GM06990 (cell line): Measurements from ENCODE around the gene FAM174C.

ENCODE experiments used
- DNase-seq: peaks from one replicate; pipeline ENCODE4 v3.0.0-alpha.2; 2011; ENCODE audit not compliant: insufficient read length; ENCODE audit errors: extremely low read depth
- H3K27me3 ChIP-seq: replicated peaks from 2 replicates; pipeline ENCODE4 v1.6.0; 2011; ENCODE audit warnings: low read length; ENCODE audit not compliant: control insufficient read depth, insufficient read depth
- H3K36me3 ChIP-seq: 2 replicates; pipeline ENCODE4 v1.5.1; 2011; ENCODE audit warnings: low read length; ENCODE audit not compliant: control insufficient read depth, insufficient read depth
- H3K4me3 ChIP-seq: replicated peaks from 2 replicates; pipeline ENCODE4 v1.5.1; 2011; ENCODE audit warnings: low read depth, mild to moderate bottlenecking, control low read depth, low read length
- TF ChIP-seq, protein P1 (sequence below): IDR thresholded peaks from 2 replicates; pipeline ENCODE4 v1.5.1; 2011; ENCODE audit warnings: low read length, control low read depth, mild to moderate bottlenecking, inconsistent platforms; ENCODE audit not compliant: insufficient read depth, poor library complexity, severe bottlenecking

Gene FAM174C

DNA sequence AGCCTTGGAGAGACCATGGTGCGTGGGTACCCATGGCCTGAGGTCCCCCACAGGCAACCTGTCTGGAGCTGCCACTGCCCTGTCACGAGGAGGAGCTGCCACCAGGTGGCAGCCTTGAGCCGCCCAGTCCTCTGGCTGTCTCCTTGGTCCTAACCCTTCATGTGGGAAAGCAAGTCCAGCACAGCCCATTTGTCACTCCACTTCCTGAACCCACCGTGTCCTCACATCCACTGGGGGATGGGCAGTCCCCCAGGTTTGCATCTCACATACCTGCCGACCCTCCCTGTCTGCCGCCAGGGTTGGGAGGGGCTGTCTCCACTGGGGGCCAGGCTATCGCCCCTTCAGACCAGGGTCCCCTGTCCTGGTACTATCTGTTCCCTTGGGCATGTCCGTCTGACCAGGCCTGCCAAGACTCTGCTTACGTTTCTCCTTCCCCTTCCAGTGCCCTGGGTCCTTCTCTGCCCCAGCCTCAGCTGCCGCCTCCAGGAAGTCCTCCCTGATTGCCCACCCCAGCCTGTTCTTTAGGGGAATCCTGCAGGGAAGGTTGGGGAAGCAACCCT lies 4.5 kb downstream of the FAM174C start:
- peak; percentile 86 for DNase-seq
- peaks cover 5% of the 10 kb centered on the region; the same call in 1 of the 2 replicates for H3K36me3 ChIP-seq
- TF ChIP-seq, protein P1, sequence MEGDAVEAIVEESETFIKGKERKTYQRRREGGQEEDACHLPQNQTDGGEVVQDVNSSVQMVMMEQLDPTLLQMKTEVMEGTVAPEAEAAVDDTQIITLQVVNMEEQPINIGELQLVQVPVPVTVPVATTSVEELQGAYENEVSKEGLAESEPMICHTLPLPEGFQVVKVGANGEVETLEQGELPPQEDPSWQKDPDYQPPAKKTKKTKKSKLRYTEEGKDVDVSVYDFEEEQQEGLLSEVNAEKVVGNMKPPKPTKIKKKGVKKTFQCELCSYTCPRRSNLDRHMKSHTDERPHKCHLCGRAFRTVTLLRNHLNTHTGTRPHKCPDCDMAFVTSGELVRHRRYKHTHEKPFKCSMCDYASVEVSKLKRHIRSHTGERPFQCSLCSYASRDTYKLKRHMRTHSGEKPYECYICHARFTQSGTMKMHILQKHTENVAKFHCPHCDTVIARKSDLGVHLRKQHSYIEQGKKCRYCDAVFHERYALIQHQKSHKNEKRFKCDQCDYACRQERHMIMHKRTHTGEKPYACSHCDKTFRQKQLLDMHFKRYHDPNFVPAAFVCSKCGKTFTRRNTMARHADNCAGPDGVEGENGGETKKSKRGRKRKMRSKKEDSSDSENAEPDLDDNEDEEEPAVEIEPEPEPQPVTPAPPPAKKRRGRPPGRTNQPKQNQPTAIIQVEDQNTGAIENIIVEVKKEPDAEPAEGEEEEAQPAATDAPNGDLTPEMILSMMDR = peak; percentile 95
- no peak overlapping the region for H3K4me3 ChIP-seq
- H3K27me3 ChIP-seq = no peaks in the 10 kb centered on the region

DNA sequence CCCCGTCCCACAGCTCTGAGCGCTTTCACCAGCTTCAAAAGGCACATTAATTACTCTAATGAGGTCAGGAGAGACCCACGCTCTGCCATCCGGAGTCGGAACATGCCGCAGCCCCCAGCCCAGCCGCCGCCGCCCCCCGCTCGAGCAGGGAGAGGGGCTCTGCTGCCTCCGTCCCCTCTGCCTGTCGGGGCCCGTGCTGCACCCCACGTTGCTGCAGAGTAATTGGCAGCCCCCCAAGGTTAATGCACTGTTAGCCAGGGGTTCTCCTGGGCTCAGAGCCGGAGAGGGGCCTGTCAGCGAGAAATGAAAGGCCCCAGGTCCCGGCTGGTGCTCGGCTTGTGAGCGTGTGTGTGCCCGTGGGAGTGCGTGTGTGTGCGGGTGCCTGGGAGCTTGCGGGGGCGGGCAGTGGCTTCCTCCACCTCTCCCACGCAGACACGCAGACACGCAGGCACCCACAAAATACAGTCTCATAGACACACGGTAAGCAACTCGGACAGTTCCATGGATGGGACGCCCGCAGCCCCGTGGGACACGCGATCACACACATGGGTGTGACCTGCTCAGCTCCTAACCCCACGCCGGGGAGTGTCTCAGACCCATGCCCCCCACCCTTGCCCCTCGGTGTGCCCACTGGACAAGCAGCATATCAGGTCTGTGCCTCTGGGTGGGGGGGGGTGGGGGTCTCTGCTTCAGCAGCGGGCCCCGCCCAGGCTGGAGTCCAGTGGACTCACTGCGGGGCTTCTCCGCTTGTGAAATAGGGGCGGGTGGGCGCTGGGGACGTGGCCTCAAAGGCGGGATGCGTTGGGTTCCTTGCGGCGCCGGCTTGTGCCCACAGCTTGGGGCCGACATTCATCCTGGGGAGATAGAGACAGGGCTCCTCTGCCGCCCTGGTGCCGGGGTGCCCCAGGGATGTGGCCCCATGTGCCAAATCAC lies 5.6 kb downstream of the FAM174C start:
- no peak overlapping the region for H3K4me3 ChIP-seq
- no peaks in the 10 kb centered on the region; the same call in 1 of the 2 replicates for H3K27me3 ChIP-seq
- TF ChIP-seq, protein P1 = no peak
- no peak for DNase-seq
- peaks cover 3% of the 10 kb centered on the region; the same call in 1 of the 2 replicates for H3K36me3 ChIP-seq

DNA sequence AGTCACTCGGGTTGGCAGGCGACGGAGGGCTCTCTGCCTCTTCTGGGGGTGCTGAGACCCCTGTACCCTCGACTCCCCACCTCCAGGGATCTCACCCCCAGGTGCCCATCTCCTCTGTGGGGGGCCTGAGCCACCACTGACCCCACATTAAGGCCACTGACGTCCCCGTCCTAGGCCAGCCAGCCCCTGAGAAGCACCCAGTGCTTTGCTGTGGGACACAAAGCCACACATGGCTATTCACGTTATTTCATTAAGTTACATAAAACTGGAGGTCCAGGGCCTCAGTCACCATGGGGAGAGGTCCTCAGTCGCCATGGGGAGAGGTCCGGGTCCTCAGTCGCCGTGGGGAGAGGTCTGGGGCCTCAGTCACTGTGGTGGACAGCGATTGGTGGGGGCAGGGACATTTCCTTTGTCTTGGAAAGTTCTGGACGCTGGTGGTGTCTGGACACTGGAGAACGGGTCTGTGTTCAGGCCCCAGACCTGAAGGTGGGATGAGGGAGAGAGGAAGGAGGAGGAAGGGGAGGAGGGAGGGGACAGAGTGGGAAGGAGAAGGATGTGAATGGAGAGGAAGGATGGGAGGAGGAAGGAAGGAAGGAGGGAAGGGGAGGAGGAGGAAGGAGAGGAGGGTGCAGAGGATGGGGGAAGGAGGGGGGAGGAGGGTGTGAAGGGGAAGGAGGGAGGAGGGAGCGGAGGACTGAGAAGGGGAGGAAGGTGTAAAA lies 6.4 kb downstream of the FAM174C start:
- DNase-seq = no peak
- H3K27me3 ChIP-seq = no peaks in the 10 kb centered on the region; the same call in 1 of the 2 replicates
- H3K36me3 ChIP-seq = peaks cover 3% of the 10 kb centered on the region; the same call in 1 of the 2 replicates
- TF ChIP-seq, protein P1 = no peak
- no peak overlapping the region for H3K4me3 ChIP-seq

DNA sequence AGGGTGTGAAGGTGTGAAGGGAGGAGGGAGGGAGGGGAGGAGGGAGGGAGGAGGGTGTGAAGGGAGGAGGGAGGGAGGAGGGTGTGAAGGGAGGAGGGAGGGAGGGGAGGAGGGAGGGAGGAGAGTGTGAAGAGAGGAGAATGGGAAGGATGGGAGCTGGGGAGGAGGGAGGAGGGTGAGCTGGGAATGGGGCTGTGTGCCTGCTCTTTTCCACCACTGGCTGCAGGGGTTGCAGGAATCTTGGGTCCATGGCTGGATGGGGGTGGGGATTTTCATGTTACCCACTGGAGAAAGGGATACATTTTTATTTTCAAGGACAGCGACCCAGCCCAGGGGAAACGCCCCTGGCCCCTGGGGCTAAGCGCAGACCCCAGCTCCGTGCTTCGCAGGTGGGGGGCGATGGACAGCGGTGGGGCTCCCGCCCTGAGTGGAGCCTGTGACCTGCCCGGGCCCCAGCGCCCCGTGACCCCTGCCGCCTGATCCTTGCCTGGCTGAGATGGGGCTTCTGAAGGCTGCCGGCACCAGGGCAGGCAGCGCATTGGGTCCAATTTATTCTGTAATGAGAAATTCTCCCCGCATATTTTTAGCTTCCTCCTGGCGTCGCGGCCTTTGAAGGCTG lies 7.4 kb downstream of the FAM174C start:
- no peak for DNase-seq

More for the DNA sequence above, 7.4 kb downstream of the FAM174C start:
- H3K4me3 ChIP-seq = no peak overlapping the region
- no peaks in the 10 kb centered on the region; the same call in 1 of the 2 replicates for H3K27me3 ChIP-seq
- TF ChIP-seq, protein P1 = no peak
- peaks cover 3% of the 10 kb centered on the region; the same call in 1 of the 2 replicates for H3K36me3 ChIP-seq
